A673 (cell line): ENCODE results near the gene ANP32A. TPM values are rescaled to one million over a fixed set of nuclear protein-coding genes. Genes with fewer than 3 reads are reported as not detected.

Experiments used
- BruUV-seq: library from RNA; stranded (reverse); fragments of 400-500 nt; replicated peaks from 2 replicates; lab custom pipeline; 2021; lab: Mats Ljungman, UMichigan
- CTCF ChIA-PET: fragments of 300-600 bp; sonication (Branson Sonifier 250); formaldehyde crosslinking; loops from one replicate; lab custom pipeline; 2022; ENCODE audit warnings: antibody characterized with exemption; lab: Charles Lee
- POLR2A ChIA-PET: fragments of 300-600 bp; sonication (Branson Sonifier 250); formaldehyde crosslinking; loops from one replicate; lab custom pipeline; 2022; ENCODE audit warnings: antibody characterized with exemption; ENCODE audit not compliant: low non-redundant PET; lab: Charles Lee
- DNase-seq: peaks from one replicate; pipeline ENCODE4 v3.0.0-alpha.2; 2015; ENCODE audit warnings: low spot score
- H3K27ac ChIP-seq: fragments of 200-600 bp; sonication (generic); 2 replicates; pipeline ENCODE4 v1.5.1; 2016; ENCODE audit warnings: mixed run types, low read depth, mild to moderate bottlenecking, mixed read lengths, antibody characterized with exemption, low read length; ENCODE audit not compliant: poor library complexity, severe bottlenecking
- H3K27me3 ChIP-seq: fragments of 200-600 bp; sonication (generic); replicated peaks from 2 replicates; pipeline ENCODE4 v1.6.1; 2017; ENCODE audit warnings: mixed run types, low read depth, mild to moderate bottlenecking, mixed read lengths, antibody characterized with exemption, low read length; ENCODE audit not compliant: insufficient read depth, poor library complexity
- H3K36me3 ChIP-seq: fragments of 200-600 bp; sonication (generic); 2 replicates; pipeline ENCODE4 v1.6.1; 2016; ENCODE audit warnings: mixed run types, mild to moderate bottlenecking, mixed read lengths, antibody characterized with exemption, low read length; ENCODE audit not compliant: insufficient read depth, poor library complexity, severe bottlenecking
- H3K4me1 ChIP-seq: fragments of 200-600 bp; sonication (generic); 2 replicates; pipeline ENCODE4 v1.6.1; 2017; ENCODE audit warnings: mixed run types, mild to moderate bottlenecking, mixed read lengths, antibody characterized with exemption, low read length; ENCODE audit not compliant: insufficient read depth, poor library complexity, severe bottlenecking
- H3K4me3 ChIP-seq: fragments of 200-600 bp; sonication (generic); 2 replicates; pipeline ENCODE4 v1.5.1; 2016; ENCODE audit warnings: low read depth, mixed run types, mild to moderate bottlenecking, mixed read lengths, low read length; ENCODE audit not compliant: poor library complexity, severe bottlenecking
- H3K9me3 ChIP-seq: fragments of 200-600 bp; sonication (generic); 2 replicates; pipeline ENCODE4 v1.6.1; 2016; ENCODE audit warnings: mixed run types, low read depth, mild to moderate bottlenecking, mixed read lengths, antibody characterized with exemption, low read length; ENCODE audit not compliant: poor library complexity, severe bottlenecking
- CTCF ChIP-seq: fragments of 300-800, 200-600 bp; sonication (generic); conservative IDR thresholded peaks from 2 replicates; pipeline ENCODE4 v1.5.1; 2017; ENCODE audit warnings: low read depth, mild to moderate bottlenecking, antibody characterized with exemption, low read length, moderate library complexity, mixed read lengths
- EZH2 ChIP-seq: fragments of 200-600 bp; sonication (generic); IDR thresholded peaks from 2 replicates; pipeline ENCODE4 v1.6.1; 2017; ENCODE audit warnings: borderline replicate concordance, low read depth, mild to moderate bottlenecking, mixed read lengths, antibody characterized with exemption, low read length; ENCODE audit not compliant: poor library complexity, severe bottlenecking
- intact Hi-C: fragments of 100-400 bp; cut with micrococcal nuclease; formaldehyde crosslinking; loops from one replicate; pipeline ENCODE4 v1.10.0; 2022; ENCODE audit not compliant: unreplicated experiment
- total RNA-seq: library from RNA; stranded (reverse); gene quantifications from 2 replicates; pipeline ENCODE4 v1.2.3, GENCODE V29; 2021

ANP32A gene
- total RNA-seq, 1 experiment from 2014 or later: 331 TPM

GRCh38 chr15:68769702-68770101, 51.0 kb downstream of the ANP32A start:
- H3K9me3 ChIP-seq: no peaks in the 10 kb centered on the region
- no peaks in the 10 kb centered on the region for H3K27me3 ChIP-seq
- no peak for DNase-seq
- no peak overlapping the region for H3K4me3 ChIP-seq
- intact Hi-C loops: no loop called here
- ChIA-PET POLR2A (no interaction called here), CTCF (no interaction called here)
- H3K4me1 ChIP-seq: peaks cover 5% of the 10 kb centered on the region
- H3K36me3 ChIP-seq: no peaks in the 10 kb centered on the region
- TF ChIP-seq CTCF (no peak), EZH2 (no peak)
- H3K27ac ChIP-seq: no peak overlapping the region
- no TSS peak for BruUV-seq

- TF ChIP-seq CTCF (no peak), EZH2 (no peak)
- no peak overlapping the region for H3K4me3 ChIP-seq
- ChIA-PET CTCF (no interaction called here), POLR2A (no interaction called here)
- BruUV-seq: no TSS peak
- DNase-seq: no peak
- H3K27me3 ChIP-seq: no peaks in the 10 kb centered on the region
- no peak overlapping the region for H3K27ac ChIP-seq
- H3K9me3 ChIP-seq: no peaks in the 10 kb centered on the region
- intact Hi-C loops: no loop called here
- H3K36me3 ChIP-seq: no peaks in the 10 kb centered on the region
- H3K4me1 ChIP-seq: peaks cover 10% of the 10 kb centered on the region
Observed at GRCh38 chr15:68768321-68768720, 52.4 kb downstream of the ANP32A start.

- ChIA-PET CTCF (no interaction called here), POLR2A (no interaction called here)
- no peak for DNase-seq
Observed at GRCh38 chr15:68767833-68768232, 52.9 kb downstream of the ANP32A start.

More at GRCh38 chr15:68767833-68768232, 52.9 kb downstream of the ANP32A start:
- Histone ChIP-seq H3K4me3 (no peak overlapping the region), H3K36me3 (no peaks in the 10 kb centered on the region), H3K9me3 (no peaks in the 10 kb centered on the region), H3K27me3 (no peaks in the 10 kb centered on the region), H3K4me1 (peaks cover 14% of the 10 kb centered on the region), H3K27ac (no peak overlapping the region)
- BruUV-seq: no TSS peak
- intact Hi-C loops: no loop called here
- no peak for TF ChIP-seq EZH2
- TF ChIP-seq CTCF: no peak
